K562 (cell line): Measurements from ENCODE around the gene HDAC10. TPM values are rescaled to one million over a fixed set of nuclear protein-coding genes. Genes with fewer than 3 reads are reported as not detected.

ENCODE experiments used
- EGR1 ChIP-seq: fragments of 450-650 bp; conservative IDR thresholded peaks from 2 replicates; pipeline ENCODE4 v1.6.1; 2017; ENCODE audit warnings: mild to moderate bottlenecking
- GABPA ChIP-seq: fragments of 200-800 bp; sonication (Bioruptor generic); conservative IDR thresholded peaks from 2 replicates; pipeline ENCODE4 v1.6.1; 2016; ENCODE audit warnings: low read depth, missing genetic modification characterization, missing compliant biosample characterization
- MAZ ChIP-seq, 2 experiments: fragments of 450-650 bp in 1 of 2; sonication (generic) in 1 of 2; formaldehyde crosslinking; IDR thresholded peaks in 1 of 2; conservative IDR thresholded peaks in 1 of 2; 2 replicates each; pipeline versions ENCODE4 v1.4.0 to v1.5.0; 2020; ENCODE audit warnings: mild to moderate bottlenecking in 1 of 2, missing genetic modification reagents in 1 of 2
- PHF8 ChIP-seq: fragments of 200-600 bp; sonication (generic); IDR thresholded peaks from 2 replicates; pipeline ENCODE4 v1.6.1; 2012; ENCODE audit warnings: mixed run types, mild to moderate bottlenecking, inconsistent platforms, low read length, moderate library complexity, borderline replicate concordance
- POLR2G ChIP-seq: fragments of 200-400 bp; formaldehyde crosslinking; IDR thresholded peaks from 2 replicates; pipeline ENCODE4 v1.6.1; 2017; ENCODE audit warnings: low read depth, mild to moderate bottlenecking, antibody characterized with exemption, low read length, moderate library complexity
- RBM15 ChIP-seq: fragments of 200-400 bp; formaldehyde crosslinking; IDR thresholded peaks from 2 replicates; pipeline ENCODE4 v1.6.1; 2018; ENCODE audit warnings: mild to moderate bottlenecking, low read length, moderate library complexity; ENCODE audit not compliant: insufficient read depth
- SIX5 ChIP-seq, 2 experiments: IDR thresholded peaks; 2 replicates each; pipeline ENCODE4 v1.6.1; 2011; ENCODE audit warnings: low read length in 2 of 2, borderline replicate concordance in 1 of 2, low read depth in 1 of 2, mild to moderate bottlenecking in 1 of 2, moderate library complexity in 1 of 2; ENCODE audit not compliant: insufficient read depth in 1 of 2
- UBTF ChIP-seq, 2 experiments: IDR thresholded peaks; 2 replicates each; pipeline ENCODE4 v1.6.1; 2012; ENCODE audit warnings: improper control_type of control experiment in 2 of 2, low read depth in 2 of 2, low read length in 2 of 2, borderline replicate concordance in 1 of 2
- ZNF639 ChIP-seq, 2 experiments: fragments of 200-800 bp in 1 of 2; sonication (Bioruptor generic) in 1 of 2; sonication (generic) in 1 of 2; formaldehyde crosslinking in 1 of 2; IDR thresholded peaks in 1 of 2; conservative IDR thresholded peaks in 1 of 2; 2 replicates each; pipeline versions ENCODE4 v1.5.0 to v1.6.1; 2016 to 2020; ENCODE audit warnings: missing compliant biosample characterization in 1 of 2, missing genetic modification characterization in 1 of 2, missing genetic modification reagents in 1 of 2
- polyA plus RNA-seq, 8 experiments: library from polyadenylated mRNA; depleted of rRNA in 4 of 8; stranded (reverse) in 5 of 8; unstranded in 3 of 8; fragments of >200 nt; fragmentation: Nextera tagmentation in 2 of 8; fragmentation: Illumina TruSeq in 1 of 8; extraction: Ambion mirVana in 2 of 8; extraction: Trizol in 1 of 8; gene quantifications; 2 replicates each; pipeline versions ENCODE4 v1.2.1 to v1.2.3, GENCODE V29; 2011 to 2014; ENCODE audit warnings: inconsistent platforms in 1 of 8, missing spikeins in 1 of 8
- total RNA-seq, 7 experiments: library from RNA; depleted of rRNA in 6 of 7; stranded (reverse); fragments of >200 nt in 6 of 7; fragmentation: Illumina TruSeq in 2 of 7; extraction: Trizol in 2 of 7; gene quantifications; 2 replicates each; pipeline versions ENCODE4 v1.2.1 to v1.2.3, GENCODE V29; 2011 to 2021; ENCODE audit warnings: low replicate concordance in 1 of 7

Gene HDAC10
- total and polyA plus RNA-seq, 9 of the 15 experiments (the other 6 are each of a cell fraction or from before 2014, with no cell fraction given): 0.10 to 44.2 (median 6.5) TPM

- TF ChIP-seq UBTF (IDR thresholded peaks at IDR 0.05; ENCODE audit: borderline replicate concordance in 1 of 2, low read depth in 2 of 2, low read length in 2 of 2) (0 out of 4 replicates have a peak, but pooled peaks of 1 of the 2 experiments have one; percentile 12), EGR1 (peak; percentile 46), GABPA (tag) (peak; percentile 70), SIX5 (IDR thresholded peaks at IDR 0.05; ENCODE audit: borderline replicate concordance in 1 of 2, insufficient read depth in 1 of 2, low read depth in 1 of 2, low read length in 2 of 2) (no peak), MAZ (CRISPR knock-in tag; conservative IDR thresholded peaks at IDR 0.05 in 1 of 2, IDR thresholded peaks at IDR 0.05 in 1 of 2) (peak in 1 of 2 experiments; percentile 27; a peak in 1 of 4 replicates), ZNF639 (CRISPR knock-in tag; conservative IDR thresholded peaks at IDR 0.05 in 1 of 2, IDR thresholded peaks at IDR 0.05 in 1 of 2) (peak in 1 of 2 experiments; percentile 77; a peak in 1 of 4 replicates), PHF8 (peak; percentile 34; the same call in 1 of the 2 replicates), POLR2G (0 out of 2 replicates have a peak, but pooled peaks have one; percentile 17), RBM15 (no peak)
These were observed 19.1 kb upstream of the HDAC10 start, which contains the start of gene MAPK11 (continued) for GRCh38 chr22:50269970-50270665.
